Measurements from ENCODE around the gene FBXO34.

GRCh38 chr14:55240526-55241178 is 30.6 kb upstream of the FBXO34 start:
- TF ChIP-seq CREB1 (IDR thresholded peaks at IDR 0.05; ENCODE audit: low read depth) (no peak), CEBPB (IDR thresholded peaks at IDR 0.05) (no peak), ZBTB7A (IDR thresholded peaks at IDR 0.05; ENCODE audit: low read depth) (no peak)

All from Ishikawa (cell line).